Smooth muscle cell (in vitro differentiated cells): Measurements from ENCODE around the gene GNAO1. TPM values are rescaled to one million over a fixed set of nuclear protein-coding genes. Genes with fewer than 3 reads are reported as not detected.
A peak's percentile ranks its signal among the peaks of the same experiment; 100 is the strongest.

Experiments
- DNase-seq: peaks from one replicate; lab custom pipeline; 2025; ENCODE audit not compliant: unreplicated experiment; lab: John Stamatoyannopoulos, UW
- H2AFZ ChIP-seq: fragments of 200-600 bp; sonication (generic); 2 replicates; pipeline ENCODE4 v1.6.0; 2016; ENCODE audit warnings: antibody characterized with exemption, low read depth, mild to moderate bottlenecking
- H3F3A ChIP-seq: fragments of 200-600 bp; sonication (generic); 2 replicates; pipeline ENCODE4 v1.6.0; 2017; ENCODE audit warnings: antibody characterized with exemption, low read depth
- H3K27ac ChIP-seq: fragments of 200-600 bp; sonication (generic); 2 replicates; pipeline ENCODE4 v1.5.1; 2016; ENCODE audit warnings: low read depth, mild to moderate bottlenecking
- H3K27me3 ChIP-seq: fragments of 200-600 bp; sonication (generic); 2 replicates; pipeline ENCODE4 v1.6.1; 2016; ENCODE audit warnings: low read depth, mild to moderate bottlenecking
- H3K36me3 ChIP-seq: fragments of 200-600 bp; sonication (generic); 2 replicates; pipeline ENCODE4 v1.5.1; 2016; ENCODE audit warnings: low read depth
- H3K4me1 ChIP-seq: fragments of 200-600 bp; sonication (generic); 2 replicates; pipeline ENCODE4 v1.5.1; 2016; ENCODE audit warnings: low read depth
- H3K4me2 ChIP-seq: fragments of 200-600 bp; sonication (generic); 2 replicates; pipeline ENCODE4 v1.6.0; 2016; ENCODE audit warnings: mild to moderate bottlenecking
- H3K4me3 ChIP-seq: fragments of 200-600 bp; sonication (generic); 2 replicates; pipeline ENCODE4 v1.5.1; 2016; ENCODE audit warnings: mild to moderate bottlenecking
- H3K79me2 ChIP-seq: fragments of 200-600 bp; sonication (generic); 2 replicates; pipeline ENCODE4 v1.6.0; 2016; ENCODE audit warnings: low read depth, mild to moderate bottlenecking
- H3K9ac ChIP-seq: fragments of 200-600 bp; sonication (generic); 2 replicates; pipeline ENCODE4 v1.6.0; 2016; ENCODE audit warnings: low read depth
- H3K9me3 ChIP-seq: fragments of 200-600 bp; sonication (generic); replicated peaks from 2 replicates; pipeline ENCODE4 v1.5.1; 2016; ENCODE audit warnings: low read depth
- H4K20me1 ChIP-seq: fragments of 200-600 bp; sonication (generic); 2 replicates; pipeline ENCODE4 v1.6.0; 2016; ENCODE audit warnings: low read depth
- CTCF ChIP-seq: fragments of 200-600 bp; sonication (generic); IDR thresholded peaks from 2 replicates; pipeline ENCODE4 v1.5.1; 2017; ENCODE audit warnings: borderline replicate concordance, mild to moderate bottlenecking, antibody characterized with exemption; ENCODE audit not compliant: insufficient read depth, poor library complexity, severe bottlenecking
- WGBS: methylation state at CpG from one replicate; pipeline ENCODE4 v1.1.7; 2016; ENCODE audit warnings: low lambda C conversion rate; 5-methylcytosine and 5-hydroxymethylcytosine counted together
- polyA plus RNA-seq: library from polyadenylated mRNA; unstranded; fragments of >200 nt; fragmentation: Nextera tagmentation; extraction: Ambion mirVana; gene quantifications from 2 replicates; pipeline ENCODE4 v1.2.1, GENCODE V29; 2016
- total RNA-seq: library from RNA; depleted of rRNA; stranded (reverse); fragments of >200 nt; gene quantifications from 2 replicates; pipeline ENCODE4 v1.2.3, GENCODE V29; 2014

GNAO1 gene
- total and polyA plus RNA-seq, 2 experiments from 2014 or later = 1.7 to 3.7 TPM

GRCh38 chr16:56320811-56321558 is 129.7 kb downstream of the GNAO1 start:
- H3K4me1 ChIP-seq = peaks cover 4% of the 10 kb centered on the region
- no peak overlapping the region for H2AFZ ChIP-seq
- no peaks in the 10 kb centered on the region for H3K9me3 ChIP-seq
- DNase-seq = no peak
- H3F3A ChIP-seq = no peaks in the 10 kb centered on the region
- WGBS = 94% methylated on average over 7 of the region's 7 CpGs
- no peak for TF ChIP-seq CTCF
- no peak overlapping the region for H3K4me3 ChIP-seq
- no peaks in the 10 kb centered on the region for H3K36me3 ChIP-seq
- H3K27me3 ChIP-seq = no peaks in the 10 kb centered on the region
- H3K9ac ChIP-seq = no peak overlapping the region
- H3K79me2 ChIP-seq = no peaks in the 10 kb centered on the region
- H3K27ac ChIP-seq = no peak overlapping the region
- no peaks in the 10 kb centered on the region for H4K20me1 ChIP-seq
- no peak overlapping the region for H3K4me2 ChIP-seq

DNA sequence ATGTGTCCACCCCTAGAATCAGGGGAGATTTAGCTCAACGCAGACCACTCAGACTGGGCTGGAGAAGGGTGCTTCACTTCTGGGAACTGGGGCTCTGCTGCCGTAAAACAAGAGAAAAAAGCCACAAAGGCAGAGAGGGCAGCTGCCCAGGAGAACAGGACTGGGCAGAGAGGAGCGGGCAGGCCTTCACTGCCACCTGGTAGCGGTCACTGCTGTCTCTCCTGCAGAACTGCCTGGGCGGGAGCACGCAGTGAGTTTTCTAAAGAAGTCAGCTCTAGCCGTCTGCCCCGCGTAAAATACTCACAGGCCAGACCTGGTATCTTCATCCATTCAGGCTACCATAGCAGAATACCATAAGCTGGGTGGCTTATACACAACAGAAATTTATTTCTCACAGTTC is 130.3 kb downstream of the GNAO1 start:
- Histone ChIP-seq H3K9me3 (no peaks in the 10 kb centered on the region), H3K79me2 (no peaks in the 10 kb centered on the region), H3K4me1 (peaks cover 4% of the 10 kb centered on the region), H2AFZ (no peak overlapping the region), H3K27ac (no peak overlapping the region), H3K4me3 (no peak overlapping the region), H3K36me3 (no peaks in the 10 kb centered on the region), H3K4me2 (no peak overlapping the region), H3K9ac (no peak overlapping the region), H3F3A (no peaks in the 10 kb centered on the region), H4K20me1 (no peaks in the 10 kb centered on the region), H3K27me3 (no peaks in the 10 kb centered on the region)
- TF ChIP-seq CTCF = no peak
- DNase-seq = no peak
- WGBS = 85% methylated on average over 9 of the region's 9 CpGs

GRCh38 chr16:56324406-56324805 is 133.1 kb downstream of the GNAO1 start:
- Histone ChIP-seq H3K9me3 (no peaks in the 10 kb centered on the region), H3K9ac (no peak overlapping the region), H3K79me2 (no peaks in the 10 kb centered on the region), H3K27ac (peak overlapping the region; percentile 13), H4K20me1 (no peaks in the 10 kb centered on the region), H3K4me1 (no peaks in the 10 kb centered on the region), H3K4me3 (no peak overlapping the region), H3K27me3 (no peaks in the 10 kb centered on the region), H3K4me2 (no peak overlapping the region), H3K36me3 (no peaks in the 10 kb centered on the region), H3F3A (no peaks in the 10 kb centered on the region), H2AFZ (no peak overlapping the region)
- no peak for TF ChIP-seq CTCF
- 93% methylated on average over 9 of the region's 9 CpGs for WGBS
- DNase-seq = no peak

GRCh38 chr16:56325956-56326355 is 134.7 kb downstream of the GNAO1 start:
- H3K9me3 ChIP-seq = no peaks in the 10 kb centered on the region
- no peaks in the 10 kb centered on the region for H3K79me2 ChIP-seq
- no peak overlapping the region for H2AFZ ChIP-seq
- no peaks in the 10 kb centered on the region for H3K4me1 ChIP-seq
- H3F3A ChIP-seq = no peaks in the 10 kb centered on the region
- no peak overlapping the region for H3K4me3 ChIP-seq
- no peak for DNase-seq
- no peak overlapping the region for H3K9ac ChIP-seq
- H3K36me3 ChIP-seq = no peaks in the 10 kb centered on the region
- H4K20me1 ChIP-seq = no peaks in the 10 kb centered on the region
- no peak for TF ChIP-seq CTCF
- no peaks in the 10 kb centered on the region for H3K27me3 ChIP-seq
- no peak overlapping the region for H3K4me2 ChIP-seq
- H3K27ac ChIP-seq = no peak overlapping the region
- WGBS = 95% methylated on average over 6 of the region's 6 CpGs
